Nephron (organoid): ENCODE measurements around the gene ODF2.
"Not testable (repeated sequence)": the region's sequence is repeated elsewhere in the genome, so short reads cannot be mapped to it uniquely, and the experiment has no call there.

Experiments used
- H3K27ac Mint-ChIP-seq, 3 experiments: 2 replicates each; pipeline ENCODE4 v1.8.0; 2020; ENCODE audit warnings: mixed read lengths in 3 of 3, mild to moderate bottlenecking in 2 of 3, moderate library complexity in 1 of 3
- H3K27me3 Mint-ChIP-seq: 2 replicates; pipeline ENCODE4 v1.8.0; 2021; ENCODE audit warnings: low read depth, mild to moderate bottlenecking, moderate library complexity, mixed read lengths
- H3K36me3 Mint-ChIP-seq: 2 replicates; pipeline ENCODE4 v1.8.0; 2020; ENCODE audit warnings: low read depth, mixed read lengths
- H3K4me1 Mint-ChIP-seq: 2 replicates; pipeline ENCODE4 v1.8.0; 2020; ENCODE audit warnings: mixed read lengths
- H3K4me3 Mint-ChIP-seq, 3 experiments: 2 replicates each; pipeline ENCODE4 v1.8.0; 2020; ENCODE audit warnings: mild to moderate bottlenecking in 3 of 3, mixed read lengths in 3 of 3, moderate library complexity in 2 of 3
- H3K9me3 Mint-ChIP-seq: 2 replicates; pipeline ENCODE4 v1.8.0; 2020; ENCODE audit warnings: mixed read lengths
- TF ChIP-seq, protein P1 (sequence below), 3 experiments: fragments of 200-600 bp; sonication (generic); IDR thresholded peaks; one replicate each; pipeline ENCODE4 v1.5.0; 2021; ENCODE audit warnings: antibody characterized with exemption in 3 of 3; ENCODE audit not compliant: unreplicated experiment in 3 of 3

Gene ODF2

DNA sequence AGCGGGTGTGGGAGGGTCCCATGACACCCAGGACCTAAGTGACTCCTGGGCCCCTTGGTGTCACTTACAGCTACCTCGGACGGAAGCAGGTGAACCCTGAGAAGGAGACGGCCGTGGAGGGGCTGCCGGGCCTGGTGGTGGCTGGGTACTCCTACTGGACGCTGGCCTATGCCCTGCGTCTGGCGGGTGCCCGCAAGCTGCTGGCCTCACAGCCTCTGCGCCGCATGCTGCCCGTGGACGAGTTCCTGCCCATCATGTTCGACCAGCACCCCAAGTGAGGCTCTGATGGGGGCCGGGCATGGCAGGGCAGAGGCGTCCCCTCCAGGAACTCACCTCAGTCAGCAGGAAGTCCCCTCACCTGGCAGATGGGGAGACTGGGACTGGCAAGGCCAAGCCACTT, 21.5 kb upstream of the ODF2 start:
- TF ChIP-seq, protein P1, sequence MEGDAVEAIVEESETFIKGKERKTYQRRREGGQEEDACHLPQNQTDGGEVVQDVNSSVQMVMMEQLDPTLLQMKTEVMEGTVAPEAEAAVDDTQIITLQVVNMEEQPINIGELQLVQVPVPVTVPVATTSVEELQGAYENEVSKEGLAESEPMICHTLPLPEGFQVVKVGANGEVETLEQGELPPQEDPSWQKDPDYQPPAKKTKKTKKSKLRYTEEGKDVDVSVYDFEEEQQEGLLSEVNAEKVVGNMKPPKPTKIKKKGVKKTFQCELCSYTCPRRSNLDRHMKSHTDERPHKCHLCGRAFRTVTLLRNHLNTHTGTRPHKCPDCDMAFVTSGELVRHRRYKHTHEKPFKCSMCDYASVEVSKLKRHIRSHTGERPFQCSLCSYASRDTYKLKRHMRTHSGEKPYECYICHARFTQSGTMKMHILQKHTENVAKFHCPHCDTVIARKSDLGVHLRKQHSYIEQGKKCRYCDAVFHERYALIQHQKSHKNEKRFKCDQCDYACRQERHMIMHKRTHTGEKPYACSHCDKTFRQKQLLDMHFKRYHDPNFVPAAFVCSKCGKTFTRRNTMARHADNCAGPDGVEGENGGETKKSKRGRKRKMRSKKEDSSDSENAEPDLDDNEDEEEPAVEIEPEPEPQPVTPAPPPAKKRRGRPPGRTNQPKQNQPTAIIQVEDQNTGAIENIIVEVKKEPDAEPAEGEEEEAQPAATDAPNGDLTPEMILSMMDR (IDR thresholded peaks at IDR 0.05; ENCODE audit: unreplicated experiment in 3 of 3), result no peak
- Mint-ChIP-seq H3K36me3 (peaks cover 4% of the 10 kb centered on the region), H3K9me3 (no peaks in the 10 kb centered on the region), H3K27ac (no peak overlapping the region), H3K4me3 (no peak overlapping the region), H3K4me1 (no peaks in the 10 kb centered on the region), H3K27me3 (peaks cover under 1% of the 10 kb centered on the region)

DNA sequence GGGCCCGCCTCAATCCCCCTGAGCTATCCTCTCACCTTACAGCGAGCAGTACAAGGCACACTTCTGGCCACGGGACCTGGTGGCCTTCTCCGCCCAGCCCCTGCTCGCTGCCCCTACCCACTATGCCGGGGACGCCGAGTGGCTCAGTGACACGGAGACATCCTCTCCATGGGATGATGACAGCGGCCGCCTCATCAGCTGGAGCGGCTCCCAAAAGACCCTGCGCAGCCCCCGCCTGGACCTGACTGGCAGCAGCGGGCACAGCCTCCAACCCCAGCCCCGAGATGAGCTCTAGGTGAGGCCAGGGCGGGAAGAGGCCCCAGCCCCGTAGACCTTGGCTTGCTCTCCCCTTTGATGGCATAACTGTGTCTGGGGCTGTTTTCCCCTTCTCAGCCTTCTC, 20.2 kb upstream of the ODF2 start:
- peaks cover 4% of the 10 kb centered on the region for H3K36me3 Mint-ChIP-seq
- H3K9me3 Mint-ChIP-seq, result no peaks in the 10 kb centered on the region
- no peaks in the 10 kb centered on the region for H3K27me3 Mint-ChIP-seq
- H3K4me3 Mint-ChIP-seq, result no peak overlapping the region
- no peaks in the 10 kb centered on the region for H3K4me1 Mint-ChIP-seq
- H3K27ac Mint-ChIP-seq, result no peak overlapping the region
- TF ChIP-seq, protein P1 (IDR thresholded peaks at IDR 0.05; ENCODE audit: unreplicated experiment in 3 of 3), result no peak

DNA sequence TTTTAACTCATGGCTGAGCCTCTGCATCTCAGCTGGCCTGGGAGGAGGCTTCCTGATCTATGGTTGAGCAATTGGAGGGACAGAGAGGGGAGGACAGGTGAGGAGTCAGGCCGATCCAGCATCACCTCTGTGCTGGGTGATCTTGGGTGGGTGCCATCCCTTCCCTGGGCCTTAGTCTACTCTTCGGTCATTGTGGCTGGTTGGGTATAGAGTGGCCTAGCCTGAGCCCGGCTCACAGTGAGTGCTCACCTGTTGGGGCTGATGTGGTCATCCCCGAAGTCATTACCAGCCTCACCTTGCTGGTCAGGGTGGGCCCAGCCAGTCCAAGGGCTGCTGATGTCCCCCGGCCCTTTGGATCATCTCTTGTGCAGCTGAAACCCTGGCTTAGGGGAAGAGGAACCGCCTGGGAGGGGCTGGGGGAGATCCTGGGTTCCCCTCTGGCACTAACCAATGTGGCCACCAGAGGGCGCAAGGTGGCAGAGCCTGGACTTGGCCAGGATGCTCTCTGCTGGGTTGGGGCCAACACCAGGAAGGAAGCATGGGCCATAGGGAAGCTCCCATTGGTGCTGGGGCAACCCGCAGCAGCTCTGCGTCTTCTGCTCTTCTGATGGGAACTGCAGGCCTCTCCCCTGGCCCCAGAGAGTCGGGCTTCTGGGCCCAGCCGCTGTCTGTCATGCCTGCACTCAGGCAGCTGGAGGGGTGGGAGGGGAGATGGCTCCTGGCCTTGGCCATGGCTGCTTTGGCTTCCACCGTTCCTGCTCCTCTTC, 17.3 kb upstream of the ODF2 start:
- Mint-ChIP-seq H3K27ac (no peak overlapping the region), H3K4me1 (no peaks in the 10 kb centered on the region), H3K36me3 (peaks cover 4% of the 10 kb centered on the region), H3K4me3 (no peak overlapping the region), H3K27me3 (peaks cover 3% of the 10 kb centered on the region), H3K9me3 (no peaks in the 10 kb centered on the region)
- TF ChIP-seq, protein P1 (IDR thresholded peaks at IDR 0.05; ENCODE audit: unreplicated experiment in 3 of 3), result peak; percentile 83 to 94 (median 90)

DNA sequence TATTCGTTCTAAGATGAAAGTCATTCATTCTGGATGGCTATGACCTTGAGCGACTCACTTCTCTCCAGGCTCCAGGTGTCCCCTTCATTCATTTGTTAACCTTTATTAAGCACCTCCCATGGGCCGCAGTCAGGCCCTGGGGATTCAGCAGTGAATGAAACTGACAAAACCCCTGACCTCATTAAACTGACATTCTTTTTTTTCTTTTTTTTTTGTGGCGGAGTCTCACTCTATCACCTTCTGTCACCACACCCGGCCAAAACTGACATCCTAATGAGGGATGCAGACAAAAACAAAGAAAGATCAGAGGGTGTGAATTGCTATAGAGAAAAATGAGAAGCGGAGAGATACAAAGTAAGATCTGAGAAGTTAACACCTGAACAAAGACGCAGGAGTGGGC, 16.5 kb upstream of the ODF2 start:
- TF ChIP-seq, protein P1 (IDR thresholded peaks at IDR 0.05; ENCODE audit: unreplicated experiment in 3 of 3), result no peak
- H3K36me3 Mint-ChIP-seq, result peaks cover 4% of the 10 kb centered on the region
- H3K4me3 Mint-ChIP-seq, result no peak overlapping the region
- H3K4me1 Mint-ChIP-seq, result no peaks in the 10 kb centered on the region
- no peak overlapping the region for H3K27ac Mint-ChIP-seq
- no peaks in the 10 kb centered on the region for H3K9me3 Mint-ChIP-seq
- peaks cover 3% of the 10 kb centered on the region for H3K27me3 Mint-ChIP-seq

DNA sequence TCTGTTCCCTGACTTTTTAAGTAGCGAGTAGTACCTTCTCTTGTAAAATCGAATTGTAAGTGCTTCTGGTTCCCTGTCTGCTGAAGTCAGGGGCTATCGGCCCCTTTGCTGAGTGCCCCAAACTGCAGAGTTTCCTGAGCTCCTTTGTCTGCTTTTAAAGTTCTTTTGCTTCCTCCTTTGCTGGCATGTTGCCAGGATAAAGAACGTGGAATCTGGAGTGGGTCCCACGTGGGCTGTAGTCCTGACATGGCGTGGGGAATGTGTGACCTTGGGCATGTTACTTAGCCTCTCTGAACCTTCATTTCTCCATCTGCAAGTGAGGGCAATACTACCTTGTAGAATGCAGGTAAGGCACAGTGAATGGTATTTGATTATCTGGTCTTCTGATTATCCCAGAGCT, 13.7 kb upstream of the ODF2 start:
- H3K4me3 Mint-ChIP-seq, result no peak overlapping the region

DNA sequence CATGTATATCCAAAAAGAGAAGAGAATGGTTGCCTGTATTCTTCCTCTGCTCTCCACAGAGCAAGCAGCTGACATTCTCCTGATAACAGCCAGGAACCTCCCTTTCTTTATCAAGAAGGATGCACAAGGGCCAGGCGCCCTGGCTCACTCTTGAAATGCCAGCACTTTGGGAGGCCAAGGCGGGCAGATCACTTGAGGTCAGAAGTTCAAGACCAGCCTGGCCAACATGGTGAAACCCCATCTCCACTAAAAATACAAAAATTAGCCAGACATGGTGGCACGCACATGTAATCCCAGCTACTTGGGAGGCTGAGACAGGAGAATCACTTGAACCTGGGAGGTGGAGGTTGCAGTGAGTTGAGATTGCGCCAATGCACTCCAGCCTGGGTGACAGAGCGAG, 9.3 kb upstream of the ODF2 start:
- not testable (repeated sequence) for H3K36me3 Mint-ChIP-seq, H3K4me3 Mint-ChIP-seq, H3K27ac Mint-ChIP-seq, H3K27me3 Mint-ChIP-seq, H3K9me3 Mint-ChIP-seq, H3K4me1 Mint-ChIP-seq

More for the DNA sequence above, 13.7 kb upstream of the ODF2 start:
- H3K4me1 Mint-ChIP-seq, result no peaks in the 10 kb centered on the region
- H3K27ac Mint-ChIP-seq, result no peak overlapping the region
- peaks cover 3% of the 10 kb centered on the region for H3K27me3 Mint-ChIP-seq
- TF ChIP-seq, protein P1 (IDR thresholded peaks at IDR 0.05; ENCODE audit: unreplicated experiment in 3 of 3), result no peak
- peaks cover 3% of the 10 kb centered on the region for H3K9me3 Mint-ChIP-seq
- H3K36me3 Mint-ChIP-seq, result no peaks in the 10 kb centered on the region
